Activated T-cell treated with anti-CD3 and anti-CD28 coated beads for 48 hours (primary cell): ENCODE measurements around the gene CHD3.
A peak's percentile ranks its signal among the peaks of the same experiment; 100 is the strongest.

Source experiments
- DNase-seq: peaks from one replicate; pipeline ENCODE4 v3.0.0-alpha.2; 2020; ENCODE audit warnings: low read depth

Gene CHD3

DNA sequence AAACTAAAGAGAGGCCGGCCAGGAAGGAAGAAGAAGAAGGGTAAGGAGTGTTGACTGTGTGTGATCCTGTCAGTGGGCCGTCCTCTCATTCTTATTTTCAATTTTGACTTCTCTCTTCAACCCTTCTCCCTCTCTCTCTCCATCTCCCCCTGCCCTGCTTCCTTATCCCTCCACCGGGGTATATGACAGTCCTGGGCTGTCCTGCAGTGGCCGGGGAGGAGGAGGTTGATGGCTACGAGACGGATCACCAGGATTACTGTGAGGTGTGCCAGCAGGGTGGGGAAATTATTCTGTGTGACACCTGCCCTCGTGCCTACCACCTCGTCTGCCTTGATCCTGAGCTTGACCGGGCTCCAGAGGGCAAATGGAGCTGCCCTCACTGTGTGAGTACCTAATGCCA, 5.6 kb downstream of the CHD3 start:
- DNase-seq, result no peak

GRCh38 chr17:7894866-7895265, 6.3 kb downstream of the CHD3 start:
- no peak for DNase-seq

DNA sequence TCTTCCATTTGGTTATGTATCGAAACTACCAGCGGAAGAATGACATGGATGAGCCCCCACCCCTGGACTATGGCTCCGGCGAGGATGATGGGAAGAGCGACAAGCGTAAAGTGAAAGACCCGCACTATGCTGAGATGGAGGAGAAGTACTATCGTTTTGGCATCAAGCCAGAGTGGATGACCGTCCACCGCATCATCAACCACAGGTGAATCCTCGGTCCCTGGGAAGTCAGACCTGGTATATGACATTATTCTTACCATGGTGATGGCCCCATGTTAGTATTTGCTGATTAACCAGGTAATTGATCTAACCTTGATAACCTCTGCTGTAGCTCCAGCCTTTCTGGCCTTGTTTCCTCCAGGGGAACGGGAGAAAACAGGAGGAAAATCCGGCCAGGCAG, 8.5 kb downstream of the CHD3 start:
- no peak for DNase-seq

GRCh38 chr17:7897773-7898172, 9.2 kb downstream of the CHD3 start:
- DNase-seq, result no peak

DNA sequence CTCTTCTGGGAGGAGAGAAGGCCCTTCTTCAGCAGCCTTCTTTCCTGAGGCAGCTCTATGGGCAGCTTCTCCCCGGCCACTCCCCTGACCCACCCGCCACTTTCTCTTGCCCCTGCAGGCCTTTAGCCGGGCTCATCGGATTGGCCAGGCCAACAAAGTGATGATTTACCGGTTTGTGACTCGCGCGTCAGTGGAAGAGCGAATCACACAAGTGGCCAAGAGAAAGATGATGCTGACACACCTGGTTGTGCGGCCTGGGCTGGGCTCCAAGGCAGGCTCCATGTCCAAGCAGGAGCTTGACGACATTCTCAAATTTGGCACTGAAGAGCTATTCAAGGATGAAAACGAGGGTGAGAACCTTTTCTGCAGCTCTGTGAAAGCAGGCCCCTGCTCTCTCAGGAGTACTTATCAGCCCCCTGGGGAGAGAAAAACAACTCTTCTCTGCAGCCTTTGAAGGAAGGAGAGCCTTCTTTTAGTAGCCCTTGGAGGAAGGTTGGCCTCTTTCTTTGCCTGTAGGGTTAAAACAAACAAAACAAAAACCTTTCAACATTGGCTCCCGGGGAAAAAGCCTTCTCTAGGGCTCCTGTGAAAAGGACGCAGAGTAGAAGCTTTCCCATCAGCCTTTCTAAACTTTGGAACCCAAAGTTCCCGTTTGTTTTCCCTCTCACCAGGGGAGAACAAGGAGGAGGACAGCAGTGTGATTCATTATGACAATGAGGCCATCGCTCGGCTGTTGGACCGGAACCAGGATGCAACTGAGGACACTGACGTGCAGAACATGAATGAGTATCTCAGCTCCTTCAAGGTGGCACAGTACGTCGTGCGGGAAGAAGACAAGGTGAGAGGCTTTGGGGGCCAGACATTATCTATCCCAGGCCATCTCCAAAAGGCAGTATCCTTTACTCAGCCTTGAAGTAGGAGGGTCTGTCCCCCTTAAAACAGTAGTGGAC, 14.8 kb downstream of the CHD3 start:
- no peak for DNase-seq

DNA sequence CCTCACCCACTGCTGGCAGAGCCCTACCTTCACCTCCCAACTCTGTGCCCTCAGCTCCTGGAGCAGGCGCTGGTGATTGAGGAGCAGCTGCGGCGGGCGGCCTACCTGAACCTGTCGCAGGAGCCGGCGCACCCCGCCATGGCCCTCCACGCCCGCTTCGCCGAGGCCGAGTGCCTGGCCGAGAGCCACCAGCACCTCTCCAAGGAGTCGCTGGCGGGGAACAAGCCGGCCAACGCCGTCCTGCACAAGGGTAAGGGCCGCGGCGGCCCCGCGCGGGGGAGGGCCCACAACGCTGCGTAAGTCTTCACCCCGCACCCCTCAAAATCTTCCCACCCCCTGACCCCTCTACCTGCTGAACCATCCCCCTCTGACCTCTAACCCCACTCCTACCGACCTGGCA, 20.5 kb downstream of the CHD3 start:
- DNase-seq, result no peak

- DNase-seq, result no peak
Measured at GRCh38 chr17:7910281-7910680, 21.7 kb downstream of the CHD3 start.

GRCh38 chr17:7910711-7911110, 22.1 kb downstream of the CHD3 start:
- no peak for DNase-seq

DNA sequence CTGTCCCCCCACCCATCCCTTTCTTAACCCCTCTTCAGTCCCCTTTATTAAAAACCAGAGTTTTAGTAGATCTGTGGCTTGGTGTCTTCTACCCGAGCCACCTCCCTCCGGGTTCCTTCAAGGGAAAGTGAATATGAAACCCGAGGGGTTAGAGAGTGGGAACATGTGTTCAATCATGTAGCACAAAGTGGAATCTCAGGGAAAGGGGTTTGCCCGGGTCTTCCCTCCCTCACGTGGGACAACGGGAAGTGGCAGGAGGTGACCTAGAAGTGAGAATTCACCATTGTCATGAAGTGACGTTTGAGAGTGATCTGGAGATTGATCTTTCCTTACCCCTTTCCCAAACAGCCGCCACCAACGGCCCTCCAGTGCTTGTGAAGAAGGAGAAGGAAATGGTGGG, 22.5 kb downstream of the CHD3 start:
- no peak for DNase-seq

- DNase-seq, result no peak
Measured at GRCh38 chr17:7912927-7913524, 24.4 kb downstream of the CHD3 start.

DNA sequence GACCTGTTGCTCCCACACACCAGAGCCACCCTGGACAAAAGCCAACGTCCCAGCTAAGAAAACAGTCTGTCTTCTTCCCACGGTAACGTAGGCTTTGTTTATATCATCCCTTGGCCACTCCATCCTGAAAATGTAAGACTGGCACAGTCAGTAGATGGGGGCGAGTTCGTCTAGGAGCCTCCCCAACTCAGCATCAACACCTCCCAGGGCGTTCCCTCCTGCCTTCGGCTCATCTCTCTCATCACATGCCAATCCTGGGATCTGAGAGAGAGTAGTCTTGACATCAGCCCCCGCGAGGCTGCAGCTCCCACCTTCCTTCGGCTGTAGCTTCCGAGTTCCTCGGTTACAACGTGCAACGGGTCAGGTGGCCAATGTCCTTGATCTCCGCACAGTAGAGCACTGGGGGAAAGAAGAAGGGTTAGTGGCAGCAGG, 26.6 kb downstream of the CHD3 start:
- peak; percentile 3 for DNase-seq

DNA sequence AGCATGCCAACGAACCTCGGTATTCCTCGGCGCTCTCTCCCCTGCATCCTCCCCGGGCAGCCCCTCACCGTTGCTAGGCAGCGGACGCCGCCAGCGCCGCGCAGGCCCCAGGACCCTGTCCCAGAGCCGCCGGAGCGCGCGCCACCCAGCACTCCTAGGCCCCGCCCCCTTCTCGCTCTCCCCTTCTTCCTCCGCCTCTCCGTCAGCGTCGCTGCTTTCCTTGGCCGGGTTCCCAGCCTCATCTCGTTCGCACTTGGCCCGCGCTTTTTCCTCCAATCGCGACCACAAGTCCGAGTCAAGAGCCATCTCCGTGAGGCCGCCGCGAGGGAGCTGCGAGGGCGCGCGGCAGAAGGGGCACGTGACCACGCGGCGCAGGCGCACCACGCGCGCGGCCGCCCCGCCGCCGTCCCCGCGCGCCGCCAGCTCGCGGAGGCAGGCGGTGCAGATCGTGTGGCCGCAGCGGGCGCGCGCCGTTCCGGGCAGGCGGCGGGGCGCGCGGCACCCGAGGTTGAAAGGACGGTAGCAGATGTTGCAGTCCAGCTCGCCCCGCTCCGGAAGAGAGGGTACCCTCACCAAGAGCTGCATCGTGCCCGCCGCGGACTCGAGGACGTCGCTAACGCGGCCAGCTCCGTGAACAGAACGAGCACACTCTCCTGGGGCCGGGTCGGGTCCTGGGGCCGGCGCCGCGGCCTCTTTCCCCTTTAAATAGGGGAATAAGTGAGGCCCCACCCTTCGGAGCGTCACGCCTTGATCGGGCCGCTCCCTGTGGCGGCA, 27.2 kb downstream of the CHD3 start, which contains the start of gene RNF227:
Gene RNF227, minus strand, starts transcription at position 679 of the 774 bp plus-strand sequence. Its CDS starts 94 bp downstream, at position 585.
- peak; percentile 85 for DNase-seq

GRCh38 chr17:7916385-7916682, 27.7 kb downstream of the CHD3 start:
- DNase-seq, result no peak

- no peak for DNase-seq
Measured at GRCh38 chr17:7916808-7917207, 28.2 kb downstream of the CHD3 start.

DNA sequence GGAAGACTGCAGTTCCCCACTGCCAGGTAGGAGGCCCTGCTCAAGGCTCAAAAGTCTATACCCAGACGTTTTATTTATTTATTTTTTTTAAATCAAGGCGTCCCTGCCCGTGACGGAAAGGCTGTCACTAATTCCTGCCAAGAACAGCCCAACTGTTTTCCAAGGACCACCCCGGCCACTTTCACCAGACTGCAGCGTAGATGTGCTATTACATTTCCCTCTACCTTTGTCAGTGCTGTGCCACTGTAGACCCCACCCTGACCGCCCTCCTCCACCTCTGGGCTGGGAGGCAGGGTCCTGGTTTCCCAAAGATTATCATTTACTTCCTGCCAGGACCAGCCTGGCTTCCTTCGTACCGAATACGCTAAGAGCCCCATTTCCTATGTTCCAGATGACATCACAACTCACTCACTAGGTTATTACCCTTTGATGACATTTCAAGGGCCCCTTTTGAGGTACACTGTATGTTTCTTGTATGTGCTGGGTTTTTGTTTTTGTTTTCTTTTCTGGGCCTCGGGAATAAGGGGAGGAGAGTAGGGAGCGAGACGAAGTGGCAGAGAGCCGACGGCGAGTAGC, 33.8 kb downstream of the CHD3 start:
- no peak for DNase-seq

DNA sequence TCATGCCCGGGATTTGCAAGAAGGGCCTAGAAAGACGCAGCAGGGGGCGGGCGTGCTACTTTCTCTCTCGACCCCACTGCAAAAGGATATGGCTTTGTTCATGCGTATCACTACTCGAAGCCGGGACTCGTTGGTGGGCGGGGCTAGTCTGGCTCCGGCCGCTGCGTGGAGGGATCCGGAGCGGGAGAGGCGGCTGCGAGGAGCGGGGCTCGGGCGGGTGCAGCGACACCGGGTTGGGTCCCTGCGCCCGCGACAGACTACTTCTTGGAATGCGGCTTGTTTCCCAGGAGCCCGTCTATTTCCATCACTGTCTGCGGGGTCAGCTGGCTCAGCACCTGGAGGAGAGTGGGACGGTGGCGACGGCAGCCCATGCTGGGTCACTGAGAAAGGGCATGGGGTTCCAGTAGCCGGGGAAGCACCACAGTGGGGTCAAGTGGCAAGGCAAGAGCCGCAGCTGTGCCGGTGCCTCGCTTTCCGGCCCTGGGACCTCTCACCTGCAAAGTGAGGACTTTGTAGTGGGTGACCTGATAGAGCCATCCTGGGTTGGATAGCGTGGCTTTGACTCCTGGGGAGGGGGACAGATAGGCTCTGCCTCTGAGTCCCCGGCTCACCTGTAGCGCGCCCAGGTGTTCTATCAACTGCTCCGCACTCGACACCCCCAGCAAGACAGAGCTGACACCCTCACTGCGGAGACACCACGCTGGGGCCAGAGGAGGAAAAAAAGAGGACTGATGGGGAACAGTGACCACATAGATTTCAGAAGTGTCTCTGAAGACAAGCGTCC, 34.4 kb downstream of the CHD3 start:
- DNase-seq, result peak; percentile 77

DNA sequence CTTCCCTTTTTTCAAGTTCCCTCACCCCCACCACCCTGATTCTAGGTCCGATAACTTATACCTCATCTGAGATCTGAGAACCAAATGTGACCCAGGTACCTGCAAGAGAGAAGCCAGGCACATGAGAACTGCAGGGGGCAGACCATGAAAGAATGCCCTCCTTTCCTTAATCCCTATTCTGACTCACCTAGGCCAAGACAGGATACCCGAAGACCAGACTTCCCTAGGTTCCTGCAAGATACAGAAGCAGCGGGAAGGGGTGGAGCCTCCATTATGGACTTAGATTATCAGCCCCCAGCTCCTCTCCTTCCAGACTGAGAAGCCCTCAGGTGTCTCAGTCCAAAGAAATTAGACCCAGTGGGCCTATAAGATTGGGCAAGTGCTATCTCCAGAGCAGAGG, 39.0 kb downstream of the CHD3 start:
- DNase-seq, result no peak

DNA sequence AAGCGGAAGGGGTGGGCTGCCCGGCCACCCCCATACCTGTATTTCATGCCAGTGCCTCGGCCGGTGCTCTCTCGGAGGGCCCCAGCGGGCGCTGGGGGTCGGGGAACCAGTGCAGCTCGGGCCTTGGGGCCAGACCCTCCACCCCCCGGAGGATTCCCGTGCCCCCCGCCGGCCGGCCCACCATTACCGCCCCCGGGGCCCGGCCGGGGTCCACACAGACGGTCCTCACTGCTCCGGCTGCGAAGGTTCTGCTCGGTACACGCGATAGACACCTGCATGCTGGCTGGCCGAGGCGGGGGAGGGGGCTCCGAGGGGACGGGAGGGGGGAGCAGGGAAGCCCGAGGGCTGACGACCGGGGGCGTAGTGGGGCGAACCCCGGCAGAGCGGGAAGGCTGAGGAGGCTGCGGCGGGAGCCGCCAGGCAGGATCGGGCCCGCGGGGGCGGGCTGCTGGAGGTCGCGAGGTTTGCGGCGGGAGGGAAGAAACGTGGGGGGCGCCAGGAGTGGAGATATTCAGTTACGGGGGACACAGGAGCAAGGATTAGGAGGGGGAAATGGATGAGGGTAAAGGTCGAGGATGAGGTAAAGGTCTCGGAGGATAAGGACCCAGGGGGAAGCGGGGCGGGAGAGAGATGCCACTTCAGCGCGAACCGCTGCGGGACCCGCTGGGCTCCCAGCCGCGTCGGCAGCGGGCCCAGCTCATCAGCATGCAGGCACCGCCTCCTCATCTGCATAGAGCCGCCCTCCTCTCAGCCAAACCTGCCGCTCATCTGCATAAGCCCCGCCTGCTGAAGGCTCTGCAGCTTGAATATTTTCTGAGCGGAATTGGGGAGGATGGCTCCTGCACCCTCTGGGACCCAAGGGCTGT, 40.8 kb downstream of the CHD3 start, which contains the start of gene KCNAB3:
Gene KCNAB3, minus strand, starts transcription at position 699 of the 866 bp plus-strand sequence. Its CDS starts 421 bp downstream, at position 278.
- peak; percentile 35 for DNase-seq

- DNase-seq, result no peak
Measured at GRCh38 chr17:7930841-7931631, 42.4 kb downstream of the CHD3 start.
